HG02642 (cell line): ENCODE results near the gene NAT16.
"Not testable (repeated sequence)": the region's sequence is repeated elsewhere in the genome, so short reads cannot be mapped to it uniquely, and the experiment has no call there.

Source experiments
- ATAC-seq: cut with Tn5 transposase; IDR thresholded peaks from one replicate; pipeline ENCODE4 v1.9.1; 2021; ENCODE audit warnings: mild to moderate bottlenecking; ENCODE audit not compliant: unreplicated experiment, poor library complexity

NAT16 gene

GRCh38 chr7:101132626-101133600, 47.2 kb downstream of the NAT16 start:
- ATAC-seq: not testable (repeated sequence)

- ATAC-seq: no peak
These were observed 50.4 kb downstream of the NAT16 start for GRCh38 chr7:101129603-101130117.

- ATAC-seq: no peak
These were observed 51.9 kb downstream of the NAT16 start for GRCh38 chr7:101128040-101128834.

- no peak for ATAC-seq
These were observed 52.5 kb downstream of the NAT16 start for GRCh38 chr7:101127460-101128039.

GRCh38 chr7:101126651-101127459, 53.2 kb downstream of the NAT16 start, which contains the start of gene SERPINE1:
SERPINE1 (plus strand) TSS chr7:101127104; CDS start chr7:101128394, 1,290 bp downstream.
- ATAC-seq: peak; percentile 38

GRCh38 chr7:101125989-101126650, 54.0 kb downstream of the NAT16 start:
- ATAC-seq: peak; percentile 5

- ATAC-seq: no peak
These were observed 55.6 kb downstream of the NAT16 start for GRCh38 chr7:101124376-101125056.

GRCh38 chr7:101123703-101124068, 56.4 kb downstream of the NAT16 start:
- no peak for ATAC-seq

- no peak for ATAC-seq
These were observed 57.0 kb downstream of the NAT16 start for GRCh38 chr7:101122933-101123702.

- ATAC-seq: no peak
These were observed 57.8 kb downstream of the NAT16 start for GRCh38 chr7:101121991-101122932.

GRCh38 chr7:101121631-101121990, 58.5 kb downstream of the NAT16 start:
- ATAC-seq: not testable (repeated sequence)
